Stromal cell of bone marrow (primary cell): Measurements from ENCODE around the gene SCAPER.
"Not testable (repeated sequence)": the region's sequence is repeated elsewhere in the genome, so short reads cannot be mapped to it uniquely, and the experiment has no call there.

Experiments
- DNase-seq: peaks from one replicate; pipeline ENCODE4 v3.0.0-alpha.2; 2012; ENCODE audit warnings: low read depth

SCAPER gene

DNA sequence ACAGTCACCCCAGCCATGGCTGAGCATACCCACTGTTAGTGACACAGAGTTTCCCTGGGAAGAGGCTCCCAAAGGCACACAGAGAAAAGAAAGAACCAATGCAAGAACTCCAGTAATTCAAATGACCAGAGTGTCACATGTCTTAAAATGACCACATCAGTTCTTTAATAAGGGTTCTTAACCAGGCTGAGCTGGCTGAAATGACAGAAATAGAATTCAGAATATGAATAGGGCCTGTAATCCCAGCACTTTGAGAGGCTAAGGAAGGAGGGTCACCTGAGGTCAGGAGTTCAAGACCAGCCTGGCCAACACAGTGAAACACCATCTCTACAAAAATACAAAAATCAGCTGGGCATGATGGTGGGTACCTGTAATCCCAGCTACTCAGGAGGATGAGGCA, 54.8 kb downstream of the SCAPER start:
- not testable (repeated sequence) for DNase-seq

DNA sequence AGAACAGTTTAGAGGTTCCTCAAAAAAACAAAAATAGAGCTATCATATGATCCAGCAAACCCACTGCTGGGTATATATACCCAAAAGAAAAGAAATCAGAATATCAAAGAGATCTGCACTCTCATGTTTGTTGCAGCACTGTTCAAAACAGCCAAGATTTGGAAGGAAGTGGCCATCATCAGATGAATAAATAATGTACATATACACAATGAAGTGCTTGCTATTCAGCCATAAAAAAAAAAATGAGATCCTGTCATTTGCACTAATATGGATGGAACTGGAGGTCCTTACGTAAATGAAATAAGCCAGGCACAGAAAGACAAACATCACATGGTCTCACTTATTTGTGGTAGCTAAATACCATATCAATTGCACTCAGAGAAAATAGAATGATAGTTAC, 58.4 kb downstream of the SCAPER start:
- DNase-seq, result no peak

DNA sequence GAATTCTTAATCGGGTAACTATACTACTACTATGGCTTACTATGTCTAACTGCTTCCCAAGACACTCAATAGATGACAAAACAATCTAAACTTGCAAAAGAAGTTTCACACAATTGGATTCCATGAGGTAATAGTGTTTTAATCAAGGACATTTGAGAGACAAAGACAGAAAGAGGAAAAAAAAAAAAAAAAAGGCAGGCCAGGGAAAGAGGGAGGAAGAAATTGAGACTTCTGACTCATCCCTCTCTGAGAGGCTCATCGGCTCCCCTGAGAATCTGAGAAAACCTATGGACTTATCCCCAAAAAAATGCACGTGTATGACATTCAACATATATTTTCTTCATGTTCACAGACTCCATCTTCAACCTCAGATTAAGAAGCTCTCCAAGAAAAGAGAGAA, 61.0 kb downstream of the SCAPER start:
- DNase-seq, result peak; percentile 21

DNA sequence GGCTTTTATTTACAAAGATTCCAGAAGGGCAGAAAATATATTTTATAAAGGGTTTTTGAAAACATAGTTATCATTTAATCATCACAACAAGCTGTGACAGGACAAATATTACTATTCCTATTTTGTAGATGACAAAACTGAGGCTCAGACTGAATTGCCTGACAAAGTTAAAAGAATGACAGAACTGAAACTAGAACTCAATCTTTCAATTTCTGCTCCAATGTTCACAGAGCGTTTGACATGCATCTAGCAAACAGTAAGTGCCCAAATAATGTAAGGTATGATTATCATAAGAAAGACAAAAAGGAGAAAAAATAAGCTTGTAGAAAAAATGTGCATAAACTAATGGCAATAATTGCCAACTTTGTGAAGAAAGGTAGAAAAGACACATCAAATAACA, 61.9 kb downstream of the SCAPER start:
- no peak for DNase-seq

DNA sequence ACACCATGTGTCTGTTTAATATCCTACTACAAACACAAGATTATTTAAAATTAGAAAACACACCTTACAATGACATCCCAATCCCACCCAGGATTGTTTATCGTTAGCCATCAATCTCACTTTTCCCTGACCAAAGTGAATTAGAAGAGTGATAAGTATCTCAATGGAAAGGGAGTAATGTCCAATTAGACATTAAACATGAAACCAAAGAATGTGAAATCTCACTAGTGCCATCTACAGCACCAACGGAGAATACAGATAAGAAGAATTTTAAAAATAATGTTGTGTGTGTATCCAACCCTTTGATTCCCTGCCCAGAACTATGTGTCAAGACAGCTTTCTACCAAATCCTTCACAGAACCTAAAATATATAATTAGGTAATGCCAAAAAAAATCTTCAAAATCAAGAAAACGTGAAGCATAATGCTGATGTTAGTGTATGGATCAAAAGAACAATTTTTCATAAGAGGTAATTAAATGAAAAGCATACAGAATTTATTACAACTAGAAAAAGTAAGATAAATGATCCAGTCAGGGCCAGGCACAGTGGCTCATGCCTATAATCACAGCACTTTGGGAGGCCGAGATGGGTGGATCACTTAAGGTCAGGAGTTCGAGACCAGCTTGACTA, 64.2 kb downstream of the SCAPER start:
- DNase-seq, result peak; percentile 45

DNA sequence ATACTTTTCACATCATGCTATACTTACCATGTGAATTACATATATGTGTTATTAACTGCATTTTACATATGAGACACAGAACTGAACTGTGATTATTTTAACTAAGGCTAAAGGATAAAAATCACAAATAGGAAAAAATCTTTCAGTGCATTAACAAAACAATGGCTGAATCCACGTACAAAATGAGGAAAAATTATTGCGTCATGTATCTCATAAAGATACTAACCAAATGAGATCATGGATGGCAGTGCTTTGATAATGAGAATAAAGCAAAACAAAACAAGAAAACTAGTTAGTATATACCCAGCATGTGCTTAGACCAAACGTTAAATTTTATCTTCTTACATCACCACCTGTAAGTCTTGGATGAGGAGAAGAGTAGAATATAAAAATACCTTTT, 66.0 kb downstream of the SCAPER start:
- no peak for DNase-seq

DNA sequence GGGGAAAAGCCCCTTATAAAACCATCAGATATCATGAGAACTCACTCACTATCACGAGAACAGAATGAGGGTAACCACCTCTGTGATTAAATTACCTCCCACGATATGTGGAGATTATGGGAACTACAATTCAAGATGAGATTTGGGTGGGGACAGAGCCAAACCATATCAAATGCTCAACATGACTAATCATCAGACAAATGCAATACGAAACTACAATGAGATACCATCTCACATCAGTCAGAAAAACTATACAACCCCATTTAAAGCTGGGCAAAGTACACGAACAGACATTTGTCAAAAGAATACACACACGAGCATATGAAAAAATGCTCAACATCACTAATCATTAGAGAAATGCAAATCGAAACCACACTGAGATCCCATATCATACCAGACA, 67.7 kb downstream of the SCAPER start:
- DNase-seq, result no peak

DNA sequence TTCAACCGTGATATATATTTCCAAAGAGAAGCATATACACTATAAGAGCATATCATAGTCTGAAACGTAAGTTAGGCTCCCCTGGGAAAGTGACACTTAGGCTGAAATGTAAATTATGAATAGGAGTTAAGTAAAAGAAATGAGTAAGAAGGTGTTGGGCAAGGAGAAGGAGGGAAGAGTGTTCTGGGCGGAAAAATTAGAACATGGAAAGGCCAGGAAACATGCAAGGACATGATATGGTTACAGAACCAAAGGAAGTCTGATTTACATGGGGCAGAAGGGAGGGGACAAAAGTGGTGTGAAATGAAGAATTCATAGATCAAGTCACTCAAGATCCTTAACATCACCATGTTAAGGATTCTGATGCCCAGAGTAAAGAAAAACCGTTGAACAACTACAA, 75.2 kb downstream of the SCAPER start:
- DNase-seq, result no peak

DNA sequence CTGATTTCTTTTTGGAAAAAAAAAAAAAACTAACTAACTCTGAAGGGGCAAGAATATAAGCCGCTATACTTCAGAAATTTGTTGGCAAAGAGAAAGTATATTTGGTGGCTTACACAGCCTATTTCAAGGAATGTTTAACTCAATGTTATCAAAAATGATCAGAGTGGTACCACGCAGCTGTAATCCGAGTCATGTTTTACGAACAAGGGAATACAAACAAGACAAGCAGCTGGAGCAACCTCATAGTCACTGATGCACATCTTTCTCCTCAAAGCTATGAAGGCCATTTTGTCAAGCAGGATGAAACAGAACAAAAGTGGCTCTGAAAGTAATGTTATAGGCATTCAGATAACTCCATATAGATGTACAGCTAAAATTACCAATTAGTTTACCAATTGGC, 81.2 kb downstream of the SCAPER start:
- DNase-seq, result no peak

DNA sequence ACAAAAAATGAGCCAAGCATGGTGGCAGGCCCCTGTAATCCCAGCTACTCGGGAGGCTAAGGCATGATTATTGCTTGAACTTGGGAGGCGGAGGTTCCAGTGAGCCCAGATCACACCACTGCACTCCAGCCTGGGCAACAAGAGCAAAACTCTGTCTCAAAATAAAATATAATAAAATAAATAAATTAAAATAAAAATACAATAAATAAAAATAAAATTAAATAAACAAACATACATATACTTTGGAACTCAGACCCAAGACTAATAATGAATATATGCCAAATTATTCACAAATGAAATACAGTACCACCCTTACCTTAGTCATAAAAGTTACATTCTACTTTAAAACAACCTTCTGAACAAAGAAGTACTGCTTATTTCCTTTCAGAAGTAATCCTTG, 81.8 kb downstream of the SCAPER start:
- DNase-seq, result no peak

DNA sequence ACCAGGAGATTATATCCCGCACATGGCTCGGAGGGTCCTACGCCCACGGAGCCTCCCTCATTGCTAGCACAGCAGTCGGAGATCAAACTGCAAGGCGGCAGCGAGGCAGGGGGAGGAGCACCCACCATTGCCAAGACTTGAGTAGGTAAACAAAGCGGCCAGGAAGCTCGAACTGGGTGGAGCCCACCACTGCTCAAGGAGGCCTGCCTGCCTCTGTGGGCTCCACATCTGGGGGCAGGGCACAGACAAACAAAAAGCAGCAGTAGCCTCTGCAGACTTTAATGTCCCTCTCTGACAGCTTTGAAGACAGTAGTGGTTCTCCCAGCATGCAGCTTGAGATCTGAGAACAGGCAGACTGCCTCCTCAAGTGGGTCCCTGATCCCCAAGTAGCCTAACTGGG, 86.2 kb downstream of the SCAPER start:
- not testable (repeated sequence) for DNase-seq

DNA sequence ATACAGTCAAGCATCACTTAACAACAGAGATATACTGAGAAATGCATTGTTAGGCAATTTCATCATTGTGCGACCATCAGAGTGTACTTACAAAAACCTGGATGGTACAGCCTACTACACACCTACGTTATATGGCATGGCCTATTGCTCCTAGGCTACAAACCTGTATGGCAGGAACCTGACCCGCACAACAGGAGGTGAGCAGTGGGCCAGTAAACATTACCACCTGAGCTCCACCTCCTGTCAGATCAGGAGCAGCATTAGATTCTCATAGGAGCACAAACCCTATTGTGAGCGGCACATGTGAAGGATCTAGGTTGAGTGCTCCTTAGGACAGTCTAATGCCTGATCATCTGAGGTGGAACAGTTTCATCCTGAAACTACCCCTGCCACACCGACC, 89.7 kb downstream of the SCAPER start:
- DNase-seq, result no peak

DNA sequence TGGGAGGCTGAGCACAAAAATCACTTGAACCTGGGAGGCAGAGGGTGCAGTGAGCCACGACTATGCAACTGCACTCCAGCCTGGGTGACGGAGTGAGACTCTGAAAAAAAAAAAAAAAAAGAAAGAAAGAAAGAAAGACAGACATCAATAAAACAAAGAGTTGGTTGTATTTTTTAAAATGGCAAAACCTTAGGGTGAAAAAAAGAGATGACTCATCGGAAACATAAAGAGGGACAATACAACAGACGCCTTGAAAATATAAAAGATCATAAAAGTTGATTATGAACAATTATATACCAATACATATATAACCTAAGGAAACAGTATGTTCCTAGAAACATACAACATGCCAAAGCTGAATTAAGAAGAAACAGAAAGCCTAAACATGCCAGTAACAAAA, 92.8 kb downstream of the SCAPER start:
- DNase-seq, result no peak

DNA sequence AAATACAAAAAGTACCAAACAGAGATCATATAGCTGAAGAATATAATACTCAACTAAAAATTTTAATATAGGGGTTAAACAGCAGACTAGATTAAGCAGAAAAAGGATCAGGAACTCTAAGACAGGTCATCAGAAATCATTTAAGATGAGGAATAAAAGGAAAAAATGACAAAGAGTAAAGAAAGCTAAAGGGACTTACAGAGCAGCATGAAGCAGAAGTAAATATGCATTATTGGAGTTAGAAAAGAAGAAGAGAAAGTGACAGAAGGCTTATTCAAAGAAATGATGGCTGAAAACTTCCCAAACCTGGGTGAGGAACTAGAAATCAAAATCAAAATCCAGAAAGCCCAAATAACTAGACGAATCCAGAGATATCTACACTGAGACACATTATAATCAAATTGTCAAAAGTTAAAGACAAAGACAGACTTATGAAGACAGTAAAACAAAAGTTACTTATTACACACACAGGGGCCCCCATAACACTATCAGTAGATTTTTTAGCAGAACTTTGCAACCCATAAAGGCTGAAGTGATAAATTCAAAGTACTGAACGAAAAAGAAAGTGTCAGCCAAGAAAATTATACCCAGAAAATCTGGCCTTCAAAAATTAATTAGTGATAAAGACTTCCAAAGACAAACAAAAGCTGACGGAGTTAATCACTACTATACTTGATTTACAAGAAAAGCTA, 95.6 kb downstream of the SCAPER start:
- DNase-seq, result no peak

DNA sequence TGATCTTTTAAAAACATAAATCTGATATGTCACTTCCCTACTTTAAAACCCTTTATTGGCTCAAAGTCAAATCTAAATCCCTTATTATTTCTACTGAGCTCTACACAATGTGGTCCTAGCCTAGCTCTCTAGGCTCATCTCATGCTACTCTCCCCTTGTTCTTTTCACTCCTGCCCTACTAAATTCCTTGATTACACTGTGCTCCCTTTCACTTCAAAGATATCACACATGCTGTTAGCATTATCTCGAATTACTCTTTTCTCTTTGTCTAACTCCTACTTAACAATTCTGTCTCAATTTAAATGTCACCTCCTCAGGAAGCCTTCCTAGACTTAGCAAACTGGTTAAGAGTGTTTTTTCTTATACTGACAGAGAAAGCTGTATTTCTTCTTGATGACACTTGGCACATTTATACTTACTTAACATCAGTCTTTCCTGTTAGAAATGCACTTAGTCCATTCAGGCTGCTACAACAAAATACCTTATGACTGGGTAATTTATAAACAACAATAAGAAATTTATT, 102.0 kb downstream of the SCAPER start:
- DNase-seq, result no peak

DNA sequence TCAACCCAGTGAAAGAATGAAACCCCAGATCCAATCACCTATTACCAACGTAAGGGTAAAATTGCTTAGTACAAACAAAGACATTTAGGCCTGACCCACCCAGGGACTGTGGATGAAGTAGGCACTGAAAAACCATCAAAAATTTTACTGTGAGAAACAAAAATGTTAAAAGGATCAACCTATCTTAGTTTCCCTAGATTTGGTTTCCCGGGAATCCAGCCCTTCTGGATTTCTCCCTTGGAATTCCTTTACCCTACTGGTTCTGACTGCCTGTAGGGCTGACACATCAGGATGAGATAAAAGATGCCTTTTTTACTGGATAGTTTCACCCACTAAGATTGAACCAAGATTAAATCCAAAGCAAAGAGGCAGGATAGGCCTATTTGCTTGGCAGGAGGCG, 102.7 kb downstream of the SCAPER start:
- DNase-seq, result no peak

DNA sequence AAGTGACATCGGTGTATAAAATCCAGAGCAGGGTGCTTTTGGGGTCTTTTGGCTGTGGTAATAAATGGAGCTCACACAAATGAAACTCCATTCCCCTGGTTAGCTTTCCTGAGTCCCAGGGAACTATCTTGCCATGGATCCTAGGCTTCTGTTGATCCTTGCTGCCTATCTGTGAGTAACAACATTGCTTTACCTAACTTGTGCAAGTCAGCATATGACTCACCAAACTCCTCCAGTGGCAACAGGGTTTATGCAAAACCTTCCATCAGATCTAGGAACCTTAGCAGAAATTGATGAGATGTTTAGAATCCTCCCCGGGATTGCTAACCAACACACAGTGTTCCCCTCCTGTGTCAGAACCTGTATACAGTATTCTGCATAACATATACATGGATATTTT, 105.4 kb downstream of the SCAPER start:
- DNase-seq, result peak; percentile 37

DNA sequence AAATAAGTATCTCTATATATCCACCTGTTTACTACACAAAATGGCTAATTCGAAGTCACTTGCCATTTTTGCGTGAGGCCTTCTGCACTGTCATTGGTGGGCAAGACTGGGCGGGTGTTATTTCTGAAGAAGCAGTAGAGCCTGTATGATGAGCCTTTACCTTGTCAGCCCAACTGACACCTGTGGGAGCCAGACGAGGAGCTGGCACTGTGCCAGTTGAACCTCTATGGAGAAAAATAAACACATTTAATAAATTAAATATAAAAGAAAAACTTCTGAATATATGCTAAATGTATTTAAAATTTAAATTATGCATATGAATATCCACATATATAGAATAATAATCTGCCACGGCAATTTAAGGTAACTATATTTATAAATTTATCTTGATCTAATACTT, 109.9 kb downstream of the SCAPER start:
- DNase-seq, result no peak

DNA sequence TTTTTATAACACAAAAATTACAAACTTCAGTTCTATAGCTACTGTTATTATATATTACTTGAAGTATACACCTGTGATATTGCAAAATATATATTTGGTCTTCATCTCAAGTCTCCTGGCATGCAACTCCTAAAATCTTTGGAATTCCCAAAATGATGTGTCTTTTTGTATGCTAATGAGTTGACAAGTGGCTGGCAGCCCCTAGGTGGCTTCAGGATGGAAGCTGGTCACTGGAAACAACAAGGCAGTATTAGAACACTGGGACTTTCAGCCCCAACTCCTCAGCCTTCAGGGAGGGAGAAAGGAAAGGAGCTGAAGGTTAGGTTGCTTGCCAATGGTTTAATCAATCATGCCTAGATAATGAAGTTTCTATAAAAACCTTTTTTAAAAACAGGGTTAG, 112.0 kb downstream of the SCAPER start:
- DNase-seq, result no peak

DNA sequence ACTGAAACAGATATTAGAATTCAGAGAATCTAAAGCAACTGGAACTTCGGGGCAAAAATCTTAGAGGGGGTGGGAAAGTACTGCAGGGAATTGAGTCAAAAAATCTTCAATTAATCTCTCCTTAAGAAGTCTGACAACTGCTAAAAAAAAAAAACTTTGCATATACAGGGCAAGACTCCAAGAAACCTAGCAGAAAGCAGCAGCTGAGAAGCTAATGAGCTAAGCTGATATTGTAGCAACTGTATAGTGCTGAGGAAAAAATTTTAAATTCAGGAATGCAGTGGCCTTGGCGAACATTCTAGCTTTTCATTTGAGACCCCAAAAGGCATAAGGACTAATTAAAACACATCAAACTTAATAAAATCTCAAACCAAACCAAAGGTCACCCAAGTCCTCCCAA, 113.6 kb downstream of the SCAPER start:
- DNase-seq, result no peak

DNA sequence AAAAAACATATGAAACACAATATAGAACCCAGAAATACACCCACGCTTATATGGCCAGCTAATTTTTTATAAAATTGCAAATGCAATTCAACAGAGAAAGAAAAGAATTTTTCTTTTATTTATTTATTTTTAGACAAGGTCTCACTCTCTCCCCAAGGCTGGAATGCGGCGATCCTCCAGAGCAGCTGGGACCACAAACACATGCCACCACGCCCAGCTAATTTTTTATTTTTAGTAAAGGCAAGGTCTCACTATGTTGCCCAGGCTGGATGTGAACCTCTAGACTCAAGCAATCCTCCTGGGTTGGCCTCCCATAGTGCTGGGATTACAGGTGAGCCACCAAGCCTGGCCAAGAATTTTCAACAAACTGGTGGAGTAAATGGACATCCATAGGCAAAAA, 117.9 kb downstream of the SCAPER start:
- no peak for DNase-seq

DNA sequence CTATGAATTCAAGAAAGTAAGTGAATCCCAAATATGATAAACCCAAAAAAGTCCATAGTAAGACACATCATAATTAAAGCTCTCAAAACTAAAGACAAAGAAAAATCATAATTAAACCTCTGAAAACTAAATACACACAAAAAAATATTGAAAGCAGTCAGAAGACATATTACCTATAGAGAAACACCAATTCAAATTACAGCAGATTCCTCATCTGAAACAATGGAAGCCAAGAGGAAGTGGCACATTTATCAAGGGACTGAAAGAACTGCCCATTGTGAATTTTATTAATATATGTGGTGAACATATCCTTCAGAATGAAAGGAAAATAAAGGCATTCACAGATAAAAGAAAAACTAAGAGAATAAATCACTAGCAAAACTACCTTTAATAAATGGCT, 128.2 kb downstream of the SCAPER start:
- no peak for DNase-seq

DNA sequence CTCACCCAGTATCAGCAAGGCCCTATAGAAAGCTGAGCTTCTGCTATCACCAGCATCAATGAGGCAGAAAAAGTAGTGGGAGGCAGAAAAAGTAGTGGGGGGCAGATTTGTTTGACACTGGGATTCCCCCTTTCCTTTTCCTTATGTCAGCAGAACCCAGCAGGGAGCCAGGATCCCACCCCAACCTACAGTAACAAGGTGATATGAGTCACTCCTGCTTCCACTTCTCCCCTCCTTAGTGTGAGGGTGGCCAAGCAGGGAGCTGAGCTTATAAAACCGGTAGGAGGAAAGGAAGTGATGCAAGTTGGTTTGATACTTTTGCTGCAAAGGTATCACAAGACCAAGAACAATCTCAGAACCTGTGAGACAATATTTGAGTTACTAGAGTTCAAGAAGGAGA, 128.7 kb downstream of the SCAPER start:
- DNase-seq, result no peak

DNA sequence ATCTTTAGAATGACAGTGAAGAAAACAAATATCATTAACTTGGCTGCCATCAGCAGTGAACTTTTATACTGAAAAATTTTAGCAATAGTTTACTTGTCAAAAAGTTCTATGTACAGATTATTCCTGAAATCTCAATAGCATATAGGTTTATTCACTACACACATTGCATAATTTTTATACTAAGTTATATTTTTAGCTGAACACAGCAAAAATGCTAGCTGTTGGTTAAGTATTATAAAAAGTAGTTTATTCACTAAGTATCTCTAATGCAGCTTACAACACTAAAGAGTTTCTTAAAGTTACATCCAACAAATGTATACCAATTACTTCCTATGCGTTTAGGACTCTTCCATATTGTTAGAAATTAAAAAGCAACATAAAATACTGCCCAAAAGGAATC, 131.9 kb downstream of the SCAPER start:
- DNase-seq, result no peak
